Right atrium auricular region (tissue), 2 donors: ENCODE data around the gene C9orf43. TPM values are rescaled to one million over a fixed set of nuclear protein-coding genes. Genes with fewer than 3 reads are reported as not detected.

ENCODE experiments used
- DNase-seq: peaks from one replicate; pipeline ENCODE4 v3.0.0-alpha.2; 2019; ENCODE audit warnings: low spot score
- H3K27ac ChIP-seq, 2 donors: fragments of 200-600 bp; sonication (generic); 1 replicate in 1 of 2; 2 replicates in 1 of 2; pipeline ENCODE4 v1.5.1; 2016 to 2019
- H3K27me3 ChIP-seq, 2 donors: fragments of 200-600 bp; sonication (generic); one replicate each; pipeline versions ENCODE4 v1.5.1 to v1.6.0; 2017 to 2019
- H3K36me3 ChIP-seq: fragments of 200-600 bp; sonication (generic); one replicate; pipeline ENCODE4 v1.5.1; 2016
- H3K4me1 ChIP-seq, 2 donors: fragments of 200-600 bp; sonication (generic); one replicate each; pipeline versions ENCODE4 v1.5.1 to v1.6.0; 2017 to 2019
- H3K4me3 ChIP-seq, 2 donors: fragments of 200-600 bp; sonication (generic); 1 replicate in 1 of 2; 2 replicates in 1 of 2; pipeline ENCODE4 v1.5.1; 2017 to 2019; ENCODE audit warnings: mild to moderate bottlenecking in 1 of 2, moderate library complexity in 1 of 2
- H3K9me3 ChIP-seq, 2 donors: fragments of 200-600 bp; sonication (generic); one replicate each; pipeline ENCODE4 v1.5.1; 2019
- CTCF ChIP-seq, 2 donors: fragments of 200-600 bp; sonication (generic); IDR thresholded peaks; one replicate each; pipeline ENCODE4 v1.5.1; 2019; ENCODE audit warnings: antibody characterized with exemption in 2 of 2
- total RNA-seq, 2 donors: library from RNA; depleted of rRNA; stranded (reverse); fragments of >200 nt; gene quantifications; one replicate each; pipeline ENCODE4 v1.1.0, GENCODE V29; 2016

Gene C9orf43
- total RNA-seq, 2 donors from 2014 or later = not detected

- Histone ChIP-seq H3K9me3 (no peaks in the 10 kb centered on the region), H3K4me3 (no peak overlapping the region), H3K27me3 (no peaks in the 10 kb centered on the region), H3K36me3 (no peaks in the 10 kb centered on the region), H3K4me1 (peaks cover 0 to 50% of the 10 kb centered on the region in 2 donors), H3K27ac (peak overlapping the region; percentile 48 to 69)
- DNase-seq = no peak
- TF ChIP-seq CTCF (IDR thresholded peaks at IDR 0.05) = no peak
Observed at GRCh38 chr9:113475992-113476391, 65.4 kb downstream of the C9orf43 start.

GRCh38 chr9:113476511-113476916 lies 66.0 kb downstream of the C9orf43 start:
- DNase-seq = no peak

GRCh38 chr9:113477058-113477457 lies 66.5 kb downstream of the C9orf43 start:
- Histone ChIP-seq H3K27ac (peak overlapping the region in 1 of 2 donors; percentile 69), H3K27me3 (no peaks in the 10 kb centered on the region), H3K4me1 (peaks cover 0 to 55% of the 10 kb centered on the region in 2 donors), H3K4me3 (no peak overlapping the region), H3K9me3 (no peaks in the 10 kb centered on the region), H3K36me3 (no peaks in the 10 kb centered on the region)
- no peak for TF ChIP-seq CTCF (IDR thresholded peaks at IDR 0.05)
- DNase-seq = no peak

More at GRCh38 chr9:113476511-113476916, 66.0 kb downstream of the C9orf43 start:
- Histone ChIP-seq H3K27ac (peak overlapping the region; percentile 48 to 69), H3K4me1 (peaks cover 0 to 55% of the 10 kb centered on the region in 2 donors), H3K9me3 (no peaks in the 10 kb centered on the region), H3K36me3 (no peaks in the 10 kb centered on the region), H3K27me3 (no peaks in the 10 kb centered on the region), H3K4me3 (no peak overlapping the region)
- TF ChIP-seq CTCF (IDR thresholded peaks at IDR 0.05) = no peak

GRCh38 chr9:113477661-113478060 lies 67.1 kb downstream of the C9orf43 start:
- Histone ChIP-seq H3K27me3 (no peaks in the 10 kb centered on the region), H3K4me3 (no peak overlapping the region), H3K36me3 (no peaks in the 10 kb centered on the region), H3K4me1 (peaks cover 0 to 61% of the 10 kb centered on the region in 2 donors), H3K27ac (peak overlapping the region in 1 of 2 donors; percentile 69), H3K9me3 (no peaks in the 10 kb centered on the region)
- DNase-seq = no peak
- no peak for TF ChIP-seq CTCF (IDR thresholded peaks at IDR 0.05)

- peak overlapping the region; percentile 12 to 18 for H3K27ac ChIP-seq
- peaks cover 0 to 70% of the 10 kb centered on the region in 2 donors for H3K4me1 ChIP-seq
- no peak for DNase-seq
Observed at GRCh38 chr9:113479174-113479621, 68.7 kb downstream of the C9orf43 start.

More at GRCh38 chr9:113479174-113479621, 68.7 kb downstream of the C9orf43 start:
- Histone ChIP-seq H3K9me3 (no peaks in the 10 kb centered on the region), H3K4me3 (no peak overlapping the region), H3K27me3 (no peaks in the 10 kb centered on the region), H3K36me3 (no peaks in the 10 kb centered on the region)
- no peak for TF ChIP-seq CTCF (IDR thresholded peaks at IDR 0.05)

Other genes starting within 250 kb of the C9orf43 start
- 10 to 100 TPM; 14.7 to 16.6 TPM for gene FKBP15, start 189.5 kb upstream of the C9orf43 start, total RNA-seq
- 10 to 100 TPM; 10.0 to 11.1 TPM for gene SLC31A1, start 189.2 kb upstream of the C9orf43 start, total RNA-seq
- gene CDC26, start 135.2 kb upstream of the C9orf43 start, total RNA-seq = 10 to 100 TPM; 31.7 to 42.6 TPM
- gene PRPF4, start 135.1 kb upstream of the C9orf43 start, total RNA-seq = 10 to 100 TPM in 1 of 2 donors, 1 to 10 TPM in 1; 8.7 to 11.1 TPM
- gene RNF183, start 107.4 kb upstream of the C9orf43 start, total RNA-seq = not detected
- 1 to 10 TPM; 2.3 to 4.6 TPM for gene WDR31, start 70.5 kb upstream of the C9orf43 start, total RNA-seq
- 1 to 10 TPM in 1 of 2 donors, under 1 TPM in 1; 0.48 to 3.8 TPM for gene BSPRY, start 61.2 kb upstream of the C9orf43 start, total RNA-seq
- gene HDHD3, start 33.8 kb upstream of the C9orf43 start, total RNA-seq = 10 to 100 TPM; 20.0 to 25.6 TPM
- 10 to 100 TPM; 16.2 to 17.8 TPM for gene ALAD, start 9.5 kb upstream of the C9orf43 start, total RNA-seq
- gene POLE3, start 72 bp upstream of the C9orf43 start, total RNA-seq = 10 to 100 TPM; 17.9 to 21.5 TPM
- gene RGS3, start 53.0 kb downstream of the C9orf43 start, total RNA-seq = 100 to 1,000 TPM; 112 to 184 TPM